CD4-positive, CD25-positive, alpha-beta regulatory T cell (primary cell): ENCODE measurements around the gene KIAA1217. TPM values are rescaled to one million over a fixed set of nuclear protein-coding genes. Genes with fewer than 3 reads are reported as not detected.
"Not testable (repeated sequence)": the region's sequence is repeated elsewhere in the genome, so short reads cannot be mapped to it uniquely, and the experiment has no call there.

Source experiments
- ATAC-seq, 2 donors: fragments of 150-1000 bp; cut with Tn5 transposase; one replicate each; pipeline ENCODE4 v1.10.0; 2021; ENCODE audit warnings: low read depth in 2 of 2, moderate number of reproducible peaks in 2 of 2, moderate library complexity in 1 of 2
- DNase-seq, 3 donors: peaks; one replicate each; pipeline versions ENCODE4 v3.0.0 to v3.0.0-alpha.2; 2012 to 2022; ENCODE audit warnings: mixed read lengths in 1 of 3
- H3K27ac ChIP-seq: one replicate; pipeline ENCODE4 v1.7.0; 2013; ENCODE audit warnings: mild to moderate bottlenecking, low read length; ENCODE audit not compliant: insufficient read depth, poor library complexity, severe bottlenecking
- H3K27me3 ChIP-seq: one replicate; pipeline ENCODE4 v1.7.0; 2013; ENCODE audit warnings: low read length; ENCODE audit not compliant: control insufficient read depth, insufficient read depth
- H3K36me3 ChIP-seq: one replicate; pipeline ENCODE4 v1.7.0; 2013; ENCODE audit warnings: mild to moderate bottlenecking, low read length, moderate library complexity; ENCODE audit not compliant: control insufficient read depth, insufficient read depth
- H3K4me1 ChIP-seq: 2 replicates; pipeline ENCODE4 v1.7.0; 2013; ENCODE audit warnings: mild to moderate bottlenecking, low read length; ENCODE audit not compliant: insufficient read depth, control insufficient read depth, poor library complexity, severe bottlenecking
- H3K4me3 ChIP-seq: one replicate; pipeline ENCODE4 v1.7.0; 2013; ENCODE audit warnings: low read depth, mild to moderate bottlenecking, low read length, moderate library complexity
- H3K9me3 ChIP-seq, 2 experiments: 1 replicate in 1 of 2; 2 replicates in 1 of 2; pipeline ENCODE4 v1.7.0; 2013; ENCODE audit warnings: low read length in 2 of 2, mild to moderate bottlenecking in 1 of 2, moderate library complexity in 1 of 2; ENCODE audit not compliant: control insufficient read depth in 2 of 2
- H3K27ac Mint-ChIP-seq, 3 donors: one replicate each; pipeline ENCODE4 v1.8.0; 2020 to 2022; ENCODE audit warnings: mild to moderate bottlenecking in 3 of 3, mixed read lengths in 3 of 3, moderate library complexity in 2 of 3
- H3K27me3 Mint-ChIP-seq: one replicate; pipeline ENCODE4 v1.8.0; 2022; ENCODE audit warnings: mild to moderate bottlenecking, mixed read lengths
- H3K36me3 Mint-ChIP-seq: one replicate; pipeline ENCODE4 v1.8.0; 2020; ENCODE audit warnings: mixed read lengths
- H3K4me1 Mint-ChIP-seq, 4 donors: one replicate each; pipeline ENCODE4 v1.8.0; 2020 to 2022; ENCODE audit warnings: mixed read lengths in 4 of 4, mild to moderate bottlenecking in 1 of 4
- H3K4me3 Mint-ChIP-seq, 4 donors: one replicate each; pipeline ENCODE4 v1.8.0; 2020 to 2022; ENCODE audit warnings: mild to moderate bottlenecking in 4 of 4, mixed read lengths in 4 of 4, moderate library complexity in 3 of 4
- H3K9me3 Mint-ChIP-seq, 7 donors: one replicate each; pipeline ENCODE4 v1.8.0; 2020 to 2022; ENCODE audit warnings: mixed read lengths in 7 of 7, mild to moderate bottlenecking in 3 of 7, moderate library complexity in 2 of 7
- polyA plus RNA-seq, 4 donors: library from polyadenylated mRNA; unstranded; fragments of 300-500 nt; fragmentation: Illumina TruSeq; gene quantifications; one replicate each; pipeline ENCODE4 v1.2.3, GENCODE V29; 2021
- total RNA-seq: library from RNA; stranded (reverse); gene quantifications from one replicate; pipeline ENCODE4 v1.2.3, GENCODE V29; 2022

The KIAA1217 gene
- total and polyA plus RNA-seq, 5 donors from 2014 or later = 0.10 TPM; not detected in 4

DNA sequence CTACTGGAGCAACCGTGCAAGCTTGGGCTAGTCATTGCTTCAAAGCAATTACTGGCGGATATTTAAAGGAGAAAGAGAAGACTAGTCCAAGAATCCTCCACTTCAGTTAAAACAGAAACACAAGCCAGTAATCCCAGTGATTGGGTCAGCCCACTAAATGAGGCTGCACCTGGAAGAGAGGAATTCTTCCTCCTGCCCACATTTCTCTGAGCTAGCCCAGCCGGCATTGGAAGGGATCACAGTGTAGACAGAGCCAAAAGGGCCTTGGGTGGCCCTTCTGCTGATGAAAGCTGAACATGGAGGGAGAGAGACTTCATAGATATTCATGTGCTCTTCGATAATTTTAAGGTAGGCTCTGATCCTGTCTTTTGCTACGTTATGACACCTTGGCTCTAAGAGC, 228.4 kb downstream of the KIAA1217 start:
- H3K4me1 ChIP-seq = no peaks in the 10 kb centered on the region
- no peak for DNase-seq
- H3K36me3 Mint-ChIP-seq = no peaks in the 10 kb centered on the region
- H3K4me3 ChIP-seq = no peak overlapping the region
- no peaks in the 10 kb centered on the region for H3K27me3 Mint-ChIP-seq
- H3K9me3 ChIP-seq = no peaks in the 10 kb centered on the region
- H3K27me3 ChIP-seq = no peaks in the 10 kb centered on the region
- H3K9me3 Mint-ChIP-seq = peaks cover 0 to 3% (median 0%) of the 10 kb centered on the region in 7 donors
- H3K27ac Mint-ChIP-seq = no peak overlapping the region
- no peak for ATAC-seq
- no peaks in the 10 kb centered on the region for H3K4me1 Mint-ChIP-seq
- H3K27ac ChIP-seq = no peak overlapping the region
- no peaks in the 10 kb centered on the region for H3K36me3 ChIP-seq
- H3K4me3 Mint-ChIP-seq = no peak overlapping the region

DNA sequence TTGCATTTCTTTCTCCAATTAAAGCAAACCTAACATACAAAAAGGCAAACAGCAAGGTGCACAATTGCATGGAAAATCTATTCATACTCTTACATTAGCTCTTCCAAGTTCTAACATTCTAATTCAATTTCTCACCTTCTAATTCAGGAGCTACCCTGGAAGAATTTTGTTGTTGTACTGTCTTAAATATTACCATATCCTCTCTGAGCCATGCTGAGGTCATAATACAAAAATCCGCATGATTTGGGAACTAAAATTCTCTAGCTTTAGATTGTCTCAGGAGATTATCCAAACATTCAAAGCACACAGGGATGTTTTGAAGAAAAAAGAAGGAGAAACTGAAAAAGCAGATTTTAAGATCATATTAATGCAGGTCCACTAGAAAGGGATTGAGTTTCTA, 229.9 kb downstream of the KIAA1217 start:
- Mint-ChIP-seq H3K36me3 (no peaks in the 10 kb centered on the region), H3K27ac (no peak overlapping the region), H3K27me3 (no peaks in the 10 kb centered on the region), H3K4me3 (no peak overlapping the region), H3K4me1 (peaks cover 0 to 5% (median 0%) of the 10 kb centered on the region in 4 donors), H3K9me3 (peaks cover 0 to 3% (median 0%) of the 10 kb centered on the region in 7 donors)
- ATAC-seq (no peak), DNase-seq (no peak)
- no peaks in the 10 kb centered on the region for H3K4me1 ChIP-seq
- no peaks in the 10 kb centered on the region for H3K27me3 ChIP-seq
- H3K9me3 ChIP-seq = no peaks in the 10 kb centered on the region
- no peaks in the 10 kb centered on the region for H3K36me3 ChIP-seq
- no peak overlapping the region for H3K27ac ChIP-seq
- H3K4me3 ChIP-seq = no peak overlapping the region

- no peaks in the 10 kb centered on the region for H3K27me3 ChIP-seq
- peaks cover 0 to 3% (median 0%) of the 10 kb centered on the region in 7 donors for H3K9me3 Mint-ChIP-seq
- no peak overlapping the region for H3K4me3 Mint-ChIP-seq
- H3K4me1 ChIP-seq = no peaks in the 10 kb centered on the region
- no peak overlapping the region for H3K4me3 ChIP-seq
- no peaks in the 10 kb centered on the region for H3K9me3 ChIP-seq
- no peak overlapping the region for H3K27ac Mint-ChIP-seq
- H3K27ac ChIP-seq = no peak overlapping the region
- peaks cover 0 to 5% (median 0%) of the 10 kb centered on the region in 4 donors for H3K4me1 Mint-ChIP-seq
- no peak for DNase-seq
- no peaks in the 10 kb centered on the region for H3K27me3 Mint-ChIP-seq
- ATAC-seq = no peak
- no peaks in the 10 kb centered on the region for H3K36me3 Mint-ChIP-seq
- no peaks in the 10 kb centered on the region for H3K36me3 ChIP-seq
These were observed 231.0 kb downstream of the KIAA1217 start for GRCh38 chr10:24439935-24440334.

- H3K4me1 Mint-ChIP-seq = peaks cover 0 to 5% (median 0%) of the 10 kb centered on the region in 4 donors
- no peaks in the 10 kb centered on the region for H3K27me3 Mint-ChIP-seq
- ATAC-seq (no peak), DNase-seq (no peak)
- H3K9me3 Mint-ChIP-seq = peaks cover 0 to 1% (median 0%) of the 10 kb centered on the region in 7 donors
- H3K4me3 Mint-ChIP-seq = no peak overlapping the region
- no peaks in the 10 kb centered on the region for H3K36me3 Mint-ChIP-seq
- no peaks in the 10 kb centered on the region for H3K27me3 ChIP-seq
- H3K4me1 ChIP-seq = no peaks in the 10 kb centered on the region
- no peaks in the 10 kb centered on the region for H3K9me3 ChIP-seq
- H3K27ac Mint-ChIP-seq = no peak overlapping the region
- no peak overlapping the region for H3K27ac ChIP-seq
- H3K36me3 ChIP-seq = no peaks in the 10 kb centered on the region
- no peak overlapping the region for H3K4me3 ChIP-seq
These were observed 232.2 kb downstream of the KIAA1217 start for GRCh38 chr10:24440817-24441797.

GRCh38 chr10:24442234-24442633, 233.3 kb downstream of the KIAA1217 start:
- ATAC-seq = no peak
- Histone ChIP-seq H3K36me3 (no peaks in the 10 kb centered on the region), H3K9me3 (no peaks in the 10 kb centered on the region), H3K4me1 (no peaks in the 10 kb centered on the region), H3K27me3 (no peaks in the 10 kb centered on the region), H3K4me3 (no peak overlapping the region), H3K27ac (no peak overlapping the region)
- peaks cover 0 to 1% (median 0%) of the 10 kb centered on the region in 7 donors for H3K9me3 Mint-ChIP-seq
- H3K4me3 Mint-ChIP-seq = peak overlapping the region in 1 of 4 donors; percentile 74
- H3K36me3 Mint-ChIP-seq = no peaks in the 10 kb centered on the region
- no peak overlapping the region for H3K27ac Mint-ChIP-seq
- H3K27me3 Mint-ChIP-seq = peaks cover 5% of the 10 kb centered on the region
- no peak for DNase-seq
- H3K4me1 Mint-ChIP-seq = peaks cover 0 to 5% (median 0%) of the 10 kb centered on the region in 4 donors

GRCh38 chr10:24442641-24443174, 233.8 kb downstream of the KIAA1217 start:
- not testable (repeated sequence) for DNase-seq, H3K36me3 ChIP-seq, H3K4me1 ChIP-seq, H3K9me3 Mint-ChIP-seq, H3K9me3 ChIP-seq, H3K27ac ChIP-seq, H3K4me3 ChIP-seq, ATAC-seq, H3K27me3 Mint-ChIP-seq, H3K27me3 ChIP-seq, H3K36me3 Mint-ChIP-seq, H3K4me3 Mint-ChIP-seq, H3K27ac Mint-ChIP-seq, H3K4me1 Mint-ChIP-seq

GRCh38 chr10:24444337-24444736, 235.4 kb downstream of the KIAA1217 start:
- Mint-ChIP-seq H3K9me3 (peaks cover 0 to 1% (median 0%) of the 10 kb centered on the region in 7 donors), H3K27ac (no peak overlapping the region), H3K36me3 (no peaks in the 10 kb centered on the region), H3K27me3 (peaks cover 5% of the 10 kb centered on the region), H3K4me3 (no peak overlapping the region), H3K4me1 (peaks cover 0 to 5% (median 0%) of the 10 kb centered on the region in 4 donors)
- no peaks in the 10 kb centered on the region for H3K27me3 ChIP-seq
- no peak overlapping the region for H3K27ac ChIP-seq
- no peaks in the 10 kb centered on the region for H3K36me3 ChIP-seq
- DNase-seq (no peak), ATAC-seq (no peak)
- H3K4me3 ChIP-seq = no peak overlapping the region
- no peaks in the 10 kb centered on the region for H3K4me1 ChIP-seq
- no peaks in the 10 kb centered on the region for H3K9me3 ChIP-seq
